Fibroblast of gingiva (primary cell): ENCODE results near the gene TANC2.
"Not testable (repeated sequence)": the region's sequence is repeated elsewhere in the genome, so short reads cannot be mapped to it uniquely, and the experiment has no call there.

Experiments used
- DNase-seq: peaks from one replicate; pipeline ENCODE4 v3.0.0-alpha.2; 2011; ENCODE audit warnings: low read depth

Gene TANC2

DNA sequence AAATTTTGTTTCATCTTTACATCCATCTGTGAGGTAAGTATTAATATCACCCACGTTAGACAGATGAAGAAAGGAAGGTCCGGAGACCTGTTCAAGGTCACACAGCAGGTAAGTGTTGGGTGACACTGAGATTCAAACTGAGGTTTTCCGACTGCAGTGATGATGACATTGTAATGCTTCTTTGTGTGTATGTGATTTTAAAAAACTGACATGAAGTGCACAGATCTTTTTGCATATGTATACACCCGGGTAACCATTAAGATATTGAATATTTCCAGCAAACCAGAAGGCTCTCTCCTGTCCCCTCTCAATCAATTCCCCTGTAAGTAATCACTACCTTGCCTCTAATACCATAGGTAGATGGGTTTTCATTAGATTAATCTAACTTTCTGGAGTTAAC, 1.5 kb upstream of the TANC2 start:
- DNase-seq: no peak

DNA sequence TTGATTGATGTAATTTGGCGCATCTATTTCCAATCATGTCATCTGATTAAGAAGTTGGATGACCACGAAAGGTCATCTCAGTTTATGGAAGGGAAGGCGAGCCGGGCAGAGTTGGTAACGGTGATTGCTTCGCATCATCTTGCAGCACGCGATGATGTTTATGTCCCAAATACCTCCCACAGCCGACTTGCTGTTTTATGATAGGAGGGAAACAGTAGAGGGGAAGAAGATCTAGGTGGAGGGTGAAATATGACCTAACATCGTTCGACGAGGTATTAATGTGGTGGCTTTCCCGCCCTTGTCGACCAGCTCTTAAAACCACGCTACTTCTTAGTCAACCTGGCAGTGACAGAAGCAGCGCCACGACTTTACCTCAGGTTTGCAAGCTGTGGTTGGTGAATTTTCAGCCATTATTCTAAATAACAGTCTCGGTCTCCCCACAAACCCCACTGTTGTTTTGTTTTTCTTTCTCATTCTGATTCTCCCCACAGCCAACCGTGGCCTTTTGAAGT, 805 bp upstream of the TANC2 start:
- DNase-seq: no peak

DNA sequence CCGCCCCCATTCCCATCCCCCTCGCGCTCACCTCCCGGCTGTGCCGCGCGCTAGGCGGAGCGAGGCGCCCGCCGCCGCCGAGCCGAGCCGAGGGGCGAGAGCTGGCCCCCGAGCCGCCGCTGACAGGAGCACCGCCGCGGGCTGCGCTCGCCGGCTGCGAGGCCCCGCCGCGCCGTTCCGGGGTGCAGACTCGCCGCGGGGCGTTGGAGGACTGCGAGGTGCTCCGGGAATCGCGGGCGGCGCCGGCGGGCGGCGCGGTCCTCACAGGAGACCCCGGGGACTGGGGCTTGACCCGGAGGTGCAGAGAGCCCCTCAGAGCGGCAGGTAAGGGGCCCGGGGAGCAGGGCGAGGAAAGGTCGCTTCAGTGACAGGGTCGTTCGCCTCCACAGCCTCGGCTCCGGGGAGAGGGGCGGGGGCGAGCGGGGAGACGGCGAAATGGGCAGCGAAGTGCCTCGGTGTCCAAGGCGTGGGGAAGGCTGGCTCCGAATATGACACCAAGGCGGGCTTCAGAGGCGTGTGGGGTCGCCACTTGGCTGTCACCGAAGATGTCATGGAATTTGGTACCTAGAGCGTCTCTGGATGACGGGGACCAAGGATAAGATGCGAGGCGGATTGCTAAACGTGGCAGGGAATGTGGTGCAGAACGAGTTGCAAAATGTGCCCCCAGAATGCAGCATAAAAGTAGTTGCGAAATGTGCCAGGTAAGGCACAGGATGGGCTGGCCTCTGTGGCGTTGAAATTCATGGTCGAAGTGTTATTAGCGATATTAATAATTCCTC, 580 bp downstream of the TANC2 start:
- peak; percentile 33 for DNase-seq

DNA sequence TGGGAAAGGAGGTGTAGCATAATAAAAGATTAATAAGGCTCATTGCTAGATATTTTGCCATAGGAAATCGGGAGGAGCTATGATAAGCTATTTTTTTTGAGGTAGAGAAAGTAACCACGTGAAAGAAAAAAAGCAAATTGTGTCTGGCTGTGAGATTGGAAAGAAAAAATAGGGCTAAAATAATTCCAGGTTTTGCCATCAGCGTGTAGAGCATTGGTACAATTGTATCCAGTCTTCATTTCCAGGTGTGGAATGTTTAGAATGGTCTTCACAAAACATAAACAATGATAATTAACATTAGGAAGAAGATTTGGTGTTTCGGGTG, 1.1 kb downstream of the TANC2 start:
- DNase-seq: no peak

DNA sequence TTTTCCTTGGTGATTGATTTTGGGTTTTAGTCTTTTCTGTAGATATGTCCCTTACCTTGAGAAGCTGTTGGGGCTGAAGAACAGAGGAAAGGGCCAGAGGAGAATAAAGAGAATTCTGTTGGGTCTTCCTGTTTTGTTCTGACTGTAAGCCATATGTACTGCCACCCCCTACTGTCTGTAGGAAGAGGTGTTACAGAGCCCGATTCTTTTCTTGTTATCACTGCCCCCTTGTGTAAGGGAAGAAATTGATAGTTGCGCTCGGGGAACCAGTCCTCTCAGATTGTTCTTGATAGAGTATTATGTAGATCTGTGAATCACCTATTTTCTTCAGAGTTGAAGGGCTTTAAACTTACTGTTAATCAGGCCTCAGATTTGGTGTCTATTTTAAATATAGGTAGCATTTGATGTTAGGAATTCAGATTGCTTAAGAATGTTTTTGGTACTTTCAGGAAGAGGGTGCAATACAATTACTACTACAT, 2.4 kb downstream of the TANC2 start:
- peak; percentile 87 for DNase-seq

DNA sequence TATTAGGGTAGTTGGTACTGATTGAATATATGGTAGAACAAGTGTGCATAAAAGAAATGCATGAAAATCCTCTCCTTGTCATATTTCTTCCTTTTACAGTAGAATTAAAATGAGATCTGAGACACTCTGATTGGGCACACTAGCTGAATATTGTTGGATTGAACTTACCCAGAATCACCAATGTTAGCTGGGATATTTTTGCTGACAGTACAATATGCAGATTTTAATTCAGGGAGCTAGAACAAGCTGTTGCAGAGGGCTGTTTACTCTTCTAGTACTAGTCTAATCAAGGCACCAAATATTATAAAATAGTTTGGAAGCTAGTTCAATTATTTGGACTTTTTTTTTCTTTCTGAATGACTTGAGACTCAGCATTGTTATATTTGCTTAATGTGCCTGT, 4.6 kb downstream of the TANC2 start:
- no peak for DNase-seq

DNA sequence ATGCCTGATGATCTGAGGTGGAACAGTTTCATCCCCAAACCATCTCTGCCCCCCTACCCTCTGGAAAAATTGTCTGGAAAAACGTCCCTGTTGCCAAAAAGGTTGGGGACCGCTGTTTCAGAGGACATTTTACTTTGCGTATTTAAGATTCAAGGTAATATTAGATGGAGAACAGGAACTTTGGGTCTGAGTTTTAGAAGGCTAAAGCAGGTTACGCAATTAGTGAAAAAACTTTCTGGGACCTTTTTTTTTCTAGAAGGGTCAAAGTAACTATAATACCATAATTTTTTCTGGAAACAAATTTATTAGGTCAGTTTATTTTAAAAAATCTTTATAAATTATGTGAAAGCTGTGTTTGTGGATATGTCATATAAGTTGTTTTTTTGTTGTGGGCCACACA, 5.8 kb downstream of the TANC2 start:
- DNase-seq: no peak

DNA sequence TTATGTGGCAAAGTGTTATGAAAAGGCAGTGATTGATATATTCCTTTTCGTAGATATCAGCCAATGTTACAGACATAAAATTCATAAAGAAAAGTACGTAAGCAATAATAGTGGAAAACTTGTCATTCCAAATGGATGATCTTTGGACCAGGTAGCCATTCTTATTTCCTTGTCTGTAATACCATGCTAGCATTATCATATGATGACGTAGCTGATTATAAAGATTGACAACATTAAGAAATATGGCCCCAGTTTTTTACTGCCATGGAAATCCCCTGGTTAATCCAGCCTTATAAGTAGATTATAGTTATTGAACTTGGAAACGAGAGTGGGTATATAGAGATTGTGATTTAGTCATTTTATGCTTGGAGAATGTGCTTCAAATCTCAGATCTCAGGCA, 8.8 kb downstream of the TANC2 start:
- no peak for DNase-seq

DNA sequence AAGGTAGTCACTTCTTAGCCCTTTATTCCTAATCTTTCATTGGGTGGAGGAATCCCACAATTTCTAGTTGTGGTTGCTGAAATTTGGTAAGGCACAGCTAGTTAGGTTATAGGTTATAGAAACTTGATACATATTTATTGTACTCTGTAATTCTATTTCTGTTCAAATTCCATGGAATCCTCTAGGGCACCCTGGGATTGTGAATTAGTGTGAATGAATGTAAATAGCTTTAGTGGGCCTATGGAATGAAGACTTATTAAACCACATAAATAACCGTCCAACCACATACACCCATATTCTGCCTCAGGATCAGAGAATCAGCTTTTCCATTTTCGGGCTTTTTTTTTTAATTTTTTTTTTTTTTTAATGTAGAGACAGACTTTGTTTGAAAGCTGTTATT, 9.2 kb downstream of the TANC2 start:
- peak; percentile 16 for DNase-seq

DNA sequence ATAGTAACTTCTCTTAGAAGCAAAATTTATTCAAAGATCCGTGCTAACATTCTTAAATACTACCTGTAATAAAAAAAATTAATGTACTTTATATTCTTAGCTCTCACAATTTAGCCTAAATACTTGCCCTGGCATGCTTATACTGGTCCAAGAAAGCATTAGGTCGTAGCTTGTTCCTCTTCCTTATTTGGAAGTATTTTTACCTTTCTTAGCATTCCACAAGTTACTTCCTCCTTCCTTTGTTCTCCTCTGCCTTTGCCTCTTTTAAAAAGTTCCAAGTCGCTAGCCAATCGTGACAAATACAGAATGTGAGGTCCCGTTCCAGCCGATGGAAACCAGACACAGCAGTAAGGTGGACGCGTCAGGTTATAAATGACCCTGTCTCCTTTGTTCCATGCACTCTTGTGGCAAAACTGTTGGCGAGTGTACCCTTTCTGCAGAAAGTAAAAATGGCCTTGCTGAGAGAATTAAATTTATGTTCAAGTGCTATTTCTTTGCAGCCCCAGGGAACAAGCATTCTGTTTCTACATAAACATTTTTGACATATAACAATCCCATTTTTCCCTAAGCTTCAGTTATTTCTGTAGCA, 10.7 kb downstream of the TANC2 start:
- DNase-seq: not testable (repeated sequence)

DNA sequence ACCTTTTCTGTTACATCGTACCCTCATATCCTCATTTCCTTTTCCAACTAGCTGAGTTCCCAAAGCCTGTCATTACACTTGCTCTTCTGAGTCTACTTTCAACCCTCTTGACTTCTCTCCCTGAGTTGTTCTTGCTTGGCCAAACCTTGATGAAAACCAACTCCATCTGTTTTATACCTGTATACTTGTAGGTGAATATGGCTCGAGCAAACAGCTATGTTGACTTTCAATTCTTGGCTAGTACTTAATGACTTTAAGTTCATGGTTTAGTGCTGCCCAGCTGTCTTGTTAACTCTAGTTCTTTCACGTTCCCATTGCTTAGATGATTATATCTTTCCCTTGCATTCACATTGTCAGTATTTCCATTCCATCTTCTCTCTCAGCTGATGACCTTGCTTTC, 14.8 kb downstream of the TANC2 start:
- DNase-seq: no peak

DNA sequence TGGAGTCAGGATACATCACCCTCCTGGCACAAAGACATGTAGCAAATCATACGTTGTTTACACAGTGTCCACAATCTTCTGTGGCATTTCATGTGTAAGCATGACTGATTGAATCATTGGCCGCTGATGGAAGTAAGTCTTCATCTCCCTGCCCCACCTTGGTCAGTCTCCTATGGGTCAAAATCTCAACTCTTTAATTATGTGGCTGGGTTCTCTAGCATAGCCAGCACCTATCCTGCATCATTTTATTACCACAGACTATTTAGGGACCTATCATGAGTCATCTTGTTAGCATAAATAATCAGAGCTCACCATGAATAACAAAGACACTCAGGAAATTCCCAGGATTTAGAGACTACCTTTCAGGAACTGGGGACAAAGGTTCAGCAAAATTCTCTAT, 15.9 kb downstream of the TANC2 start:
- no peak for DNase-seq

DNA sequence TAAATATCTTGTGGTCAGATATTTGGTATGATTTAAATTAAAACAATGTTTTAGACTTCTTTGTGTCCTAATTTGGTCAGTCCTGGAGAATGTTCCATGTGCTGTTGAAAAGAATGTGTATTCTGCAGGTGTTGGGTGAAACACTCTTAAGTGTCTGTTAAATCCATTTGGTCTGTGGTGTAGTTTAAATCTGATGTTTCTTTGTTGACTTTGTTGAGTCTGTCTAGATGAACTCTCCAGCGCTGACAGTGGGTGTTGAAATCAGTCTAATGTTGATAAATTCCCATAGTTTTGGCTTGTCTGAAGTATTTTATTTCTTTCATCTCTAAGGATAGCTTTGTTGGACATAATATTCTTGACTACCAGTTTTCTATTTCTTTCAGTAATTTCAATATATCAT, 18.8 kb downstream of the TANC2 start:
- DNase-seq: no peak

DNA sequence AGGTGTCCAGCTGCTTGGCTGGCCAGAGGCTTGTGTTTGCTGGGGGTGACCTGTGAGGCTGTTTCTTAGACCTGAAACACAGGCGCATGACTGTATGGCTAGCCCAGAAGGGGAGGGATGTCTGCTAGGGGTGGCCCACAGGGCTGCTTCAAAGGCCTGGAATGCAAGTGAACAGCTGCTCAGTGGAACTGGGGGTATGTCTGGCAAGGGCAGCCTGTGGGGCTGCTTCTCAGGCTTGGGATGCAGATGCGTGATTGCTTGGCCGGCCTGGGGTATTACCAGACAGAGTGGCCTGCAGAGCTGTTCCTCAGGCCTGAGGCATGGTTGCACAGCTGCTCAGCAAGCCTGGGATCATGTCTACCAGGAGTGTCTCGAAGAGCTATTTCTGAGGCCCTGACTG, 20.5 kb downstream of the TANC2 start:
- DNase-seq: no peak

DNA sequence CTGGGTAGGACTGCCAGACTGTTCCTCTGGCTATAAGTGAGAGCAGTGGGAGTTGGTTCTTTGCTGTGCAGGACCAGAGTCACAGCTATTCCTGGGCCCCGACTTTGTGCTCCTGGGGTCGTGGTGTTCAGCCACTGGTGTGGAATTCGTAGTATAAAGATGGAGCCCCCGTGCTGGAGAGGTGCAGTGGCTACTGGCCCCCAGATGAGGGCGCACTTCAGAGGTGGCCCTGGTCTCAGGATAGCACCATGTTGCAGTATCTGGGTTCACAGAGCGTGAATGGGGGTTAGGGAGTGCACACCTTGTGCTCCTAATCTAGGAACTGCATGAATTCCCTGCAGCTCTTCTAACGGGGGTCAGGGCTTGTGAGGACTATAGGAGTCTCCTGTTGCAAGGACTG, 21.1 kb downstream of the TANC2 start:
- no peak for DNase-seq

DNA sequence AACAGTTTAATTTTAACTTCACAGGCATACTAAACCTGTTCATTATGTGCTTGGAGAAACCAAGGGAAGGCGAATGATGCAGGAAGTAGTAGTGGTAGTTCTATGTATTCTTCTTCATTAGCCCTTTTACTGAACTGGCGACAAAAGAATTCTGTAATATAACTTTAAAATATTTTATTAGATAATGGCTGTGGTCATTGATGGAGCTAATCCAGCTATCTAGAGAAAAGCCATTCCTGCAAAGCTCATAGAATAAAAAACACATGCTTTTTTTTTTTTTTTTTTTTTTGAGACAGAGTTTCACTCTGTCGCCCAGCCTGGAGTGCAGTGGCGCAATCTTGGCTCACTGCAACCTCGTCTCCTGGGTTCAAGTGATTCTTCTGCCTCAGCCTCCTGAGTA, 23.5 kb downstream of the TANC2 start:
- DNase-seq: no peak

DNA sequence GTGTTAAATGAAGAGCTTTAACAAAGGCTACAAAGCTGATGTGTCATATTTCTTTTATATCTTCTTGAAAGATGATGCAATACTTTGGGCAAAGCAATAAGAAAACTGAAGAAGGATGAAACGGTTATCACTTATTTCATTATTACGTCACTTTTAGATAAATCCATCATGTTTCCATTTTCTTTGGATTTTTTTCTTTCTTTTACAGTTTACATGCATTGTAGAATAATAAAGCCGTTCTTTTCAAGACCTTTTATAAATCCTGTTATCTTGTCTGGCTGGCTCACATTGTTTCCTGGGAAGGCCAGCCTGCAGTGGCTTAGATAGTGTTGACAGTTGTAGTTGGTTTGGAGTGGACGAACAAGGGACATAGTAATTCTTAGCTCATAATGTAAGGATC, 28.9 kb downstream of the TANC2 start:
- DNase-seq: no peak

DNA sequence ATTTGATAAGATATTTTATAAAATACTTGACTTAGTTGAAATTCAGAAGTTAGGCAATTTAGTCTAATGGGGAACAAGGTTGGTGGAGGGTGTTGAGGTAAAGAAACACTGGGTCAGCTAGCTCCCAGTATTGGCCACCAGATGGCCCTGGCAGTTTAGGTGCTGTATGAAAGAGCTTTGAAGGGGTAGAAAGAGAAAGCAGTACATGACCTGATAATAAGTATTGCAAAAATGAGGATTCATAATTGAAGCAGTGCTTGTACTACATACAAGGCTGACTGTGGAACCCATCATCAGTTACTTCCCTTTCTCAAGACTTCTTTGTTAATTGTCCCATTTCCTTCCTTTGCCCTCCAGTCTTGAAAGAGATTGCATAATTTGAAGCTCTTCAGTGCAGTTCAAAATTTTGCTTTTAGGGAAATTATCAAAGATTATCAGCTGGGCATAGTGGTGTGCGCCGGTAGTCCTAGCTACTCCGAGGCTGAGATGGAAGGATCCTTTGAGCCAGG, 29.4 kb downstream of the TANC2 start:
- peak; percentile 8 for DNase-seq

DNA sequence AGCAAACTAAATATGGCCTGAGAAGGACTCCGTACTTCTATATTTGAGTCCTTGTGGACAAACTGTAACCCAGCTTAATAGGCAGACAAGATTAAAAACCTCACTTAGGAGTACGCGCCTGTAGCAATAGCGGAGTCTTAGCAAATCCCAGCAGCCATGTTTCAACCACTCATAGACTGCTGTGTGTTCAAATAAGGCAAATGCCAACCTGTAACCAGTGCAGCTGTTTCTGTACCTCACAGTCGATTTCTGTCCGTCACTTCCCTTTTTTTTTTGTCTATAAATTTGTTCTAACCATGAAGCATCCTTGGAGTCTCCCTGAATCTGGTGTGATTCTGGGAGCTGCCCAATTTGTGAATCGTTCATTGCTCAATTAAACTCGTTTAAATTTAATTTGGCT, 30.2 kb downstream of the TANC2 start:
- no peak for DNase-seq

DNA sequence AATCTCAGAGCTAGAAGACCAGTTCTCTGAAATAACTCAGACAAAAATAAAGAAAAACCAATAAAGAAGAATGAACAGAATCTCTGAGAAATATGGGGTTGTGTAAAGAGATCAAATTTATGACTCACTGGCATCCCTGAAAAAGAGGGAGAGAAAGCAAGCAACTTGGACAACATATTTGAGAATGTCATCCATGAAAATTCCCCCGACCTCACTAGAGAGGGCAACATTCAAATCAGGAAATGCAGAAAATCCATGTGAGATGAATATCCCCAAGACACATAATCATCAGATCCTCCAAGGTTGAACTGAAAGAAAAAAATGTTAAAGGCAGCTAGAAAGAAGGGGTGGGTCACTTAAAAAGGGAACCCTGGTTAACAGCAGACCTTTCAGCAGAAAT, 32.1 kb downstream of the TANC2 start:
- DNase-seq: no peak

DNA sequence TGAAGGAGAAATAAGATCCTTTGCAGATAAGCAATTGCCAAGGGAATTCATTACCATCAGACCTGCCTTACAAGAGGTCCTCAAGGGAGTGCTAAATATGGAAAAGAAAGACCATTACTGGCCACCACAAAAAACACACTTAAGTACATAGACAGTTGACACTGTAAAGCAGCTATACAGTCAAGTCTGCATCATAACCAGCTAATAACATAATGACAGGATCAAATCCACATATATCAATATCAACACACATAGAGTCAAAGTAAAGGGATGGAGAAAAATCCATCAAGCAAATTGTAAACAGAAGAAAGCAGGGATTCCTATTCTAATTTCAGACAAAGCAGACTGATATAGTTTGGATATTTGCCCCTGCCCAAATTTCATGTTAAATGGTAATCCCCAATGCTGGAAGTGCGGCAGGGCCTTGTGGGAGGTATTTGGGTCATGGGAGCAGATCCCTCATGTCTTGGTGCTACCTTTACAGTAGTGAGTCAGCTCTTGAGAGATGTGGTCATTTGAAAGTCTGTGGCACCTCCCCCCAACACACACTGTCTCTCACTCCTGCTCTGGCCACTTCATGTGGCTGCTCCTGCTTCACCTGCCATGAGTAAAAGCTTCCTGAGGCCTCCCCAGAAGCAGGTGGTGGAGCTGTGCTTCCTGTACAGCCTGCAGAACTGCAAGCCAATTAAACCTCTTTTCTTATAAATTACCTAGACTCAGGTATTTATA, 32.8 kb downstream of the TANC2 start:
- DNase-seq: no peak

DNA sequence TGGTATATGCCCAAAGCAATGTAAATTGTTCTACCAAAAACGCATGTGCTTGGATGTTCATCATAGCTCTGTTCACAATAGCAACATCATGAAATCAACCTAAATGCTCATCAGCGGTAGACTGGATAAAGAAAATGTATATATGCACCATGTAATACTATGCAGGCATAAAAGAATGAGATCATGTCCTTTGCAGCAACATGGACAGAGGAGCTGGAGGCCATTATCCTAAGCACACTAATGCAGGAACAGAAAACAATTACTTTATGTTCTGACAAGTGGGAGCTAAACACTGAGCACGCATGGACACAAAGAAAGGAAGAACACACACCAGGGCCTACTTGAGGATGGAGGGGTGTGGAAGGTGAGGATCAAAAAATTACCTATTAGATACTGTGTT, 33.7 kb downstream of the TANC2 start:
- DNase-seq: no peak
